Measurements from ENCODE around the gene KCP. TPM values are rescaled to one million over a fixed set of nuclear protein-coding genes. Genes with fewer than 3 reads are reported as not detected.

Gene KCP
- polyA plus RNA-seq, 1 of the 3 experiments (the other 2 are of a cell fraction), result not detected

- ChIA-PET POLR2A (no interaction called here), CTCF (interaction anchor here (0.6 to 9.2 kb wide), 6 partner anchors 10 to 473 kb away, joined by 3 to 137 read pairs (median 4); no protein-coding TSS in a partner anchor)
- Histone ChIP-seq H4K20me1 (ENCODE audit: insufficient read depth) (no peaks in the 10 kb centered on the region), H2AFZ (ENCODE audit: low read depth) (no peak overlapping the region), H3K9me2 (no peaks in the 10 kb centered on the region), H3K79me2 (ENCODE audit: insufficient read depth) (no peaks in the 10 kb centered on the region), H3K4me2 (no peak overlapping the region), H3K4me3 (ENCODE audit: low read depth in 2 of 2, low read length in 1 of 2) (no peak overlapping the region), H3K9ac (no peak overlapping the region), H3K9me3 (0 out of 2 replicates have a peak, but pooled peaks cover 8% of the 10 kb centered on the region), H3K36me3 (replicated peaks in 1 of 2; ENCODE audit: control insufficient read depth in 1 of 2, insufficient read depth in 2 of 2, low read length in 1 of 2) (no peaks in the 10 kb centered on the region), H3K27ac (ENCODE audit: low read depth in 2 of 2, low read length in 1 of 2) (no peak overlapping the region), H3K4me1 (ENCODE audit: control insufficient read depth in 1 of 2, insufficient read depth in 2 of 2, low read depth in 1 of 2, low read length in 1 of 2) (peaks cover 0 to 4% of the 10 kb centered on the region in 2 experiments; a peak in 1 of 4 replicates), H3F3A (replicated peaks; ENCODE audit: insufficient read depth) (no peaks in the 10 kb centered on the region), H3K27me3 (ENCODE audit: insufficient read depth) (0 out of 2 replicates have a peak, but pooled peaks cover 4% of the 10 kb centered on the region)
- TF ChIP-seq, protein P1, sequence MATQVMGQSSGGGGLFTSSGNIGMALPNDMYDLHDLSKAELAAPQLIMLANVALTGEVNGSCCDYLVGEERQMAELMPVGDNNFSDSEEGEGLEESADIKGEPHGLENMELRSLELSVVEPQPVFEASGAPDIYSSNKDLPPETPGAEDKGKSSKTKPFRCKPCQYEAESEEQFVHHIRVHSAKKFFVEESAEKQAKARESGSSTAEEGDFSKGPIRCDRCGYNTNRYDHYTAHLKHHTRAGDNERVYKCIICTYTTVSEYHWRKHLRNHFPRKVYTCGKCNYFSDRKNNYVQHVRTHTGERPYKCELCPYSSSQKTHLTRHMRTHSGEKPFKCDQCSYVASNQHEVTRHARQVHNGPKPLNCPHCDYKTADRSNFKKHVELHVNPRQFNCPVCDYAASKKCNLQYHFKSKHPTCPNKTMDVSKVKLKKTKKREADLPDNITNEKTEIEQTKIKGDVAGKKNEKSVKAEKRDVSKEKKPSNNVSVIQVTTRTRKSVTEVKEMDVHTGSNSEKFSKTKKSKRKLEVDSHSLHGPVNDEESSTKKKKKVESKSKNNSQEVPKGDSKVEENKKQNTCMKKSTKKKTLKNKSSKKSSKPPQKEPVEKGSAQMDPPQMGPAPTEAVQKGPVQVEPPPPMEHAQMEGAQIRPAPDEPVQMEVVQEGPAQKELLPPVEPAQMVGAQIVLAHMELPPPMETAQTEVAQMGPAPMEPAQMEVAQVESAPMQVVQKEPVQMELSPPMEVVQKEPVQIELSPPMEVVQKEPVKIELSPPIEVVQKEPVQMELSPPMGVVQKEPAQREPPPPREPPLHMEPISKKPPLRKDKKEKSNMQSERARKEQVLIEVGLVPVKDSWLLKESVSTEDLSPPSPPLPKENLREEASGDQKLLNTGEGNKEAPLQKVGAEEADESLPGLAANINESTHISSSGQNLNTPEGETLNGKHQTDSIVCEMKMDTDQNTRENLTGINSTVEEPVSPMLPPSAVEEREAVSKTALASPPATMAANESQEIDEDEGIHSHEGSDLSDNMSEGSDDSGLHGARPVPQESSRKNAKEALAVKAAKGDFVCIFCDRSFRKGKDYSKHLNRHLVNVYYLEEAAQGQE (IDR thresholded peaks at IDR 0.05; ENCODE audit: low read depth, low read length), result no peak
- no peak for DNase-seq
- 2% methylated on average over 1 of the region's 1 CpG for WGBS (ENCODE audit: low lambda C conversion rate)
These were observed 10.3 kb downstream of the KCP start for GRCh38 chr7:128900237-128900636.

DNA sequence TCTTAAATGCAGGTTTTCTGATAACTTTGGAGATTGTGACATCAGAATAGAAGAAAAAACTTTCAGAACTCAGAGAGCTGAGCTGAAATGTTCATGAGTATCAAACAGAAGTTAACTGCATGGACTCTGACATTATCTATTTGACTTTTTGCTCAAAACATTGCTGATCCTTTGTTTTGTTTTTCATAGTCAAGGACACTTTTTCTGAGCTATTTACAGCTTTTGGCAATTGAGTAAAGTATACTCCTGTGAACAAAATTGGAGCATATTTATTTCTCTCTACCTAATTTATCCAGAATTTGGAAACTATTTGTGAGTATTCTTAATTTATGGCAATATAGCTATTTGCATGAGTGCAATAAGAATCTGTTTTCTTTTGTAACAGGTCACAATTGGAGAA is 11.1 kb downstream of the KCP start:
- Histone ChIP-seq H3F3A (replicated peaks; ENCODE audit: insufficient read depth) (no peaks in the 10 kb centered on the region), H3K4me3 (ENCODE audit: low read depth in 2 of 2, low read length in 1 of 2) (no peak overlapping the region), H3K27me3 (ENCODE audit: insufficient read depth) (0 out of 2 replicates have a peak, but pooled peaks cover 4% of the 10 kb centered on the region), H3K4me1 (ENCODE audit: control insufficient read depth in 1 of 2, insufficient read depth in 2 of 2, low read depth in 1 of 2, low read length in 1 of 2) (peaks cover 0 to 3% of the 10 kb centered on the region in 2 experiments; a peak in 1 of 4 replicates), H3K36me3 (replicated peaks in 1 of 2; ENCODE audit: control insufficient read depth in 1 of 2, insufficient read depth in 2 of 2, low read length in 1 of 2) (no peaks in the 10 kb centered on the region), H3K9ac (no peak overlapping the region), H3K79me2 (ENCODE audit: insufficient read depth) (no peaks in the 10 kb centered on the region), H4K20me1 (ENCODE audit: insufficient read depth) (no peaks in the 10 kb centered on the region), H3K9me2 (no peaks in the 10 kb centered on the region), H3K4me2 (no peak overlapping the region), H2AFZ (ENCODE audit: low read depth) (no peak overlapping the region), H3K27ac (ENCODE audit: low read depth in 2 of 2, low read length in 1 of 2) (no peak overlapping the region), H3K9me3 (0 out of 2 replicates have a peak, but pooled peaks cover 8% of the 10 kb centered on the region)
- no peak for DNase-seq
- ChIA-PET CTCF (interaction anchor here (0.6 to 9.2 kb wide), 5 partner anchors 10 to 192 kb away, joined by 3 to 137 read pairs (median 7); no protein-coding TSS in a partner anchor), POLR2A (no interaction called here)
- TF ChIP-seq, protein P2, sequence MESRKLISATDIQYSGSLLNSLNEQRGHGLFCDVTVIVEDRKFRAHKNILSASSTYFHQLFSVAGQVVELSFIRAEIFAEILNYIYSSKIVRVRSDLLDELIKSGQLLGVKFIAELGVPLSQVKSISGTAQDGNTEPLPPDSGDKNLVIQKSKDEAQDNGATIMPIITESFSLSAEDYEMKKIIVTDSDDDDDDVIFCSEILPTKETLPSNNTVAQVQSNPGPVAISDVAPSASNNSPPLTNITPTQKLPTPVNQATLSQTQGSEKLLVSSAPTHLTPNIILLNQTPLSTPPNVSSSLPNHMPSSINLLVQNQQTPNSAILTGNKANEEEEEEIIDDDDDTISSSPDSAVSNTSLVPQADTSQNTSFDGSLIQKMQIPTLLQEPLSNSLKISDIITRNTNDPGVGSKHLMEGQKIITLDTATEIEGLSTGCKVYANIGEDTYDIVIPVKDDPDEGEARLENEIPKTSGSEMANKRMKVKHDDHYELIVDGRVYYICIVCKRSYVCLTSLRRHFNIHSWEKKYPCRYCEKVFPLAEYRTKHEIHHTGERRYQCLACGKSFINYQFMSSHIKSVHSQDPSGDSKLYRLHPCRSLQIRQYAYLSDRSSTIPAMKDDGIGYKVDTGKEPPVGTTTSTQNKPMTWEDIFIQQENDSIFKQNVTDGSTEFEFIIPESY (IDR thresholded peaks at IDR 0.05; ENCODE audit: borderline replicate concordance, low read depth), result no peak
- TF ChIP-seq EP300 (IDR thresholded peaks at IDR 0.05; ENCODE audit: borderline replicate concordance in 1 of 2, low read depth in 1 of 2, low read length in 1 of 2) (no peak), RCOR1 (IDR thresholded peaks at IDR 0.05; ENCODE audit: low read length) (no peak), GATA2 (CRISPR knock-in tag; IDR thresholded peaks at IDR 0.05) (no peak), FOXJ3 (CRISPR knock-in tag; IDR thresholded peaks at IDR 0.05) (no peak), PBX3 (IDR thresholded peaks at IDR 0.05) (no peak), SMC3 (IDR thresholded peaks at IDR 0.05; ENCODE audit: low read depth, low read length) (no peak), YY1 (IDR thresholded peaks at IDR 0.05; ENCODE audit: low read depth) (no peak), MXI1 (IDR thresholded peaks at IDR 0.05; ENCODE audit: low read depth, low read length) (no peak), RAD21 (IDR thresholded peaks at IDR 0.05; ENCODE audit: low read length) (no peak)
- TF ChIP-seq, protein P1 (IDR thresholded peaks at IDR 0.05; ENCODE audit: low read depth, low read length), result no peak
- TF ChIP-seq, protein P3, sequence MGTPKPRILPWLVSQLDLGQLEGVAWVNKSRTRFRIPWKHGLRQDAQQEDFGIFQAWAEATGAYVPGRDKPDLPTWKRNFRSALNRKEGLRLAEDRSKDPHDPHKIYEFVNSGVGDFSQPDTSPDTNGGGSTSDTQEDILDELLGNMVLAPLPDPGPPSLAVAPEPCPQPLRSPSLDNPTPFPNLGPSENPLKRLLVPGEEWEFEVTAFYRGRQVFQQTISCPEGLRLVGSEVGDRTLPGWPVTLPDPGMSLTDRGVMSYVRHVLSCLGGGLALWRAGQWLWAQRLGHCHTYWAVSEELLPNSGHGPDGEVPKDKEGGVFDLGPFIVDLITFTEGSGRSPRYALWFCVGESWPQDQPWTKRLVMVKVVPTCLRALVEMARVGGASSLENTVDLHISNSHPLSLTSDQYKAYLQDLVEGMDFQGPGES (IDR thresholded peaks at IDR 0.05; ENCODE audit: low read depth, low read length), result no peak

Measured in SK-N-SH (cell line).